Epithelial cell of esophagus (primary cell): ENCODE measurements around the gene CDK1.
A peak's percentile ranks its signal among the peaks of the same experiment; 100 is the strongest.

Experiments used
- DNase-seq: peaks from one replicate; pipeline ENCODE4 v3.0.0; 2010; ENCODE audit warnings: low read depth
- H3K4me3 ChIP-seq: 2 replicates; pipeline ENCODE4 v1.5.1; 2011; ENCODE audit warnings: mild to moderate bottlenecking, low read length, control low read depth
- TF ChIP-seq, protein P1 (sequence below): IDR thresholded peaks from 2 replicates; pipeline ENCODE4 v1.5.1; 2011; ENCODE audit warnings: low read depth, mild to moderate bottlenecking, low read length, control low read depth, inconsistent platforms; ENCODE audit not compliant: insufficient read depth; ENCODE audit errors: missing control alignments

CDK1 gene

DNA sequence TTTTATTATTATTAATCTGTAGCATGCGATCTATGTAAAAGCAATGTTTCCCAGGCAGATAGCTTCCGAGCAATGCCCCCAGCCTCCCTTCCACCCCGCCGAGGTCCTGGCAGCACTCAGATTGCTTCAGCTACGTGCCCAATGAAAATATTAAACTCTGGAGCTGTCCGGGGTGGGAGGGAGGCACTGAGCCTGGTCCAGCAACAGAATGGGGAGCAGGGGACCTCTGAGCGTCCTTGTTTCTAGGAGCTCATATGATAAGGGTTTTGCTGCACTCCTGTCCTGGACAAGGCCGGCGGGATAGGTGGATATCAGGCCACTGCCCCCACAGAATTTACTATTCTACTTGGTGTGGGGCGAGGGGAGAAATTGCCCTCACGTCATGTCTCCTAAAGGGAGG is 44.5 kb upstream of the CDK1 start:
- TF ChIP-seq, protein P1, sequence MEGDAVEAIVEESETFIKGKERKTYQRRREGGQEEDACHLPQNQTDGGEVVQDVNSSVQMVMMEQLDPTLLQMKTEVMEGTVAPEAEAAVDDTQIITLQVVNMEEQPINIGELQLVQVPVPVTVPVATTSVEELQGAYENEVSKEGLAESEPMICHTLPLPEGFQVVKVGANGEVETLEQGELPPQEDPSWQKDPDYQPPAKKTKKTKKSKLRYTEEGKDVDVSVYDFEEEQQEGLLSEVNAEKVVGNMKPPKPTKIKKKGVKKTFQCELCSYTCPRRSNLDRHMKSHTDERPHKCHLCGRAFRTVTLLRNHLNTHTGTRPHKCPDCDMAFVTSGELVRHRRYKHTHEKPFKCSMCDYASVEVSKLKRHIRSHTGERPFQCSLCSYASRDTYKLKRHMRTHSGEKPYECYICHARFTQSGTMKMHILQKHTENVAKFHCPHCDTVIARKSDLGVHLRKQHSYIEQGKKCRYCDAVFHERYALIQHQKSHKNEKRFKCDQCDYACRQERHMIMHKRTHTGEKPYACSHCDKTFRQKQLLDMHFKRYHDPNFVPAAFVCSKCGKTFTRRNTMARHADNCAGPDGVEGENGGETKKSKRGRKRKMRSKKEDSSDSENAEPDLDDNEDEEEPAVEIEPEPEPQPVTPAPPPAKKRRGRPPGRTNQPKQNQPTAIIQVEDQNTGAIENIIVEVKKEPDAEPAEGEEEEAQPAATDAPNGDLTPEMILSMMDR, result no peak
- peak overlapping the region; percentile 73 for H3K4me3 ChIP-seq
- DNase-seq, result no peak

DNA sequence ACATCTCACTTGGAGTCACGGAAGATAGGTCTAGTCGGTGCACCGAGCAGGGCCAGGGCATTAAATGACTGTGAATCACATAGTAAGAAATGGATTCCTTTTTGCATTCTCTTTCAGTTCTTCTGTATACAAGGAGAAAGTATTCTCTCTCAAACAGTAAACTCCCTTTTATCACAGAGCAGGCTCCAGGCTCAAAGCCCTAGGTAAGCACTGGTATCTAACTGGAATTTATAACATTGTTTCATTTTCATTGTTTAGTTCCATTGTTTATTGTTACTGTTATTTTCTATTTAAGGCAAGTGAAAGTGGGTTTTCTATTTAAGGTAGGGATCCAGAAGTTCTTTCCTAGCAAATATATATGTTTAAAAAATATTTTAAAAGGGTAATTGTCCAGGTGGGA is 44.1 kb upstream of the CDK1 start:
- peak overlapping the region; percentile 73 for H3K4me3 ChIP-seq
- DNase-seq, result no peak
- TF ChIP-seq, protein P1, result no peak

DNA sequence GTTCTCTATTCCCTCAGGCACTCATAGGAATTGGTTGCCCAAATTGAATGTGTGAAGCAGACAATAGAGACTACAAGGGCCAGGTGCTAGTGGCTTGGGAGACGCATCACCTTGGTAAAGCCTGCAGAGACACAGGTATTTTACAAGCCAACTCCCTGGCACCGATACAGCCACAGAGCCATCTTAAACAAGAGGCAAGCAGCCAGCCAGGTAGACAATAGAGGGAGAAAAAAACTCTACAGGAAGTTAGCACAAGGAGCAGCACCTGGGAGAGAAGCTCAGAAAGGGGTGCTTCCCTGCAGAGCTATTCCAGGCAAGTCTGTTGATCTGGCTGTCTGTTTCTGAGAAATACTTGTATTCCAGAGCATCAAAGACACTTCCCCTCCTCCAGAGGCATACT is 43.0 kb upstream of the CDK1 start:
- no peak overlapping the region for H3K4me3 ChIP-seq
- TF ChIP-seq, protein P1, result no peak
- DNase-seq, result no peak

DNA sequence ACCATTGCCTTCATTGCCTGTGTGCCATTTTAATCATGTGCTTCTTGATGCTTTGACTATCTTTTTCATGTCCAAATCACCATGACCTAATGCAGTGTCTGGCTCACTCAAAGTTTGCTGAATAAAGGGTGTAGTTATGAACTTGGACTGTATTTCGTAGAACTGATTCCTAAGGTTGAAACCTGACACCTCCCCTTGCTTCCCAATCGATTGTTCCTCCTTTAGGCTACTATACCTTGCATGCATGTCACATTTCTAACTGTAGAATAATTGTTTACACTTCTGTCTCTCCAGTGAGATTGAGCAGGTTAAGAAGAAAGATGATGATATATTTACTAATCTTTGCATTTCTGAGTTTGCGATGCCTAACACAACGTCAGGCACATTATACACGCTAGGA is 41.0 kb upstream of the CDK1 start:
- no peak overlapping the region for H3K4me3 ChIP-seq
- TF ChIP-seq, protein P1, result no peak
- DNase-seq, result no peak

DNA sequence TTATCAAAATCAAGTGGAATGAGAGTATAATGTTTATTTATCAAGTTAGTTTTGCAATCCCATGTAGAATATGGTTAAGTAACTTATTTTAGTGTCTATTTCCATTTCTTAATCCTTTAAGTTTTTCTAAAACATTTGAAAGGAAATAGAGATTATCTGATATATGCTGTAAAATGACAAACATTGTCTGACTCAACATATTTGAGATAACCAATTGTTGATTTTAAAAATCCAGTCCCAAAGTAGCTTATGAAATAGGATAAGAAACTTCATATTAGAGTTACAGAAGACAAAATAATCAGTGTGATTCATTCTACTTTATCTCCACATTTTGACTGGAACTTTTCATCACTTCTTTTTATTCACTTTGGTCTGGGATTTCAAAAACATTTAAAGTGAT is 38.7 kb upstream of the CDK1 start:
- H3K4me3 ChIP-seq, result no peak overlapping the region
- no peak for DNase-seq
- TF ChIP-seq, protein P1, result no peak

DNA sequence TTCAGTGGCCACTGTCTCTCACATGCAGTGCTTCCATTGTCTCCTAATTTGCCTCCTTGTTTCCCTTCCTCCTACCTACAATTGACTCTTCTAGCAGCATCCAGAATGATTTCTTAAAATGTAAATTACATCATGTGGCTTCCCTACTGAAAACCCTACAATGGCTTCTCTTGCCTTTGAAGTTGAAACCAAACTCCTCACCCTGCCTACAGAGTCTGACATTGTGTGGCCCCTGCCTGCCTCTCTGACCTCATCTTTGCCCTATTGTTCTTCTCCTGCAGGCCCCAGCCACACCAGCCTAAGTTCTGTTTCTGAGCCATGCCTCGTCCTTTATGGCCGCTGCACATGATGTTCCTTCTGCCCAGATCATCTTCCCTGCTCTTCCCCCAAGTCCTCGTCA is 35.8 kb upstream of the CDK1 start:
- TF ChIP-seq, protein P1, result no peak
- DNase-seq, result no peak
- H3K4me3 ChIP-seq, result no peak overlapping the region

DNA sequence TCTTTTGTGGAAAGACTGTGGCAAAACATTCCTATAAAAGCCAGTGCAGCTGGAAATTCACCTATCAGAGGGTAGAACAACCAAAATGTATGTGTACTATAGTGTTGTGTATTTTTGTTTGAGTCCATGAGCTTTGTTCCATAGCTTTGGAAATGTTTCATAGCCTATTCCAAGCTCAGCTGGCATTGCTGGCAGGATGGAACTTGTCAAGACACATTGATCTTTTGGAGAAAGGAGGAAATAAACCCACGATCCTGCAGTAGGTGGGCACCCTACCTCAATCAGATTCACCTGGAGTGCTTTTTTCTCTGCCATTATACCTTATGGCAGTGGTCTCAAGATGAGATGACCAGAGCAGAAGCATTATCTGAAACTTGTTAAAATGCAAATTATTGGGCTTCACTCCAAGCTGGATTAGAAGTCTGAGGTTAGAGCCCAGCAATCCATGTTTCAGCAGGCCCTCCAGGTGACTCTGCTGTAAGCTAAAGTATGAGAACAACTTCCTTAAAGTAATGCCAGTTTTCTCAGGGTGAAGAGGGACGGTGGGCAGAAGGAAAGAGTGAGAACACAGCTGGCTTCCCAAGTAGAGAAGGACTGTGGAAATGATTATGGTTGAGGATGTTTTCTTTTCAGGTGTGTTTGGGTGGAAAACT is 30.3 kb upstream of the CDK1 start:
- peak; percentile 77 for DNase-seq
- H3K4me3 ChIP-seq, result peak overlapping the region; percentile 14
- TF ChIP-seq, protein P1, result no peak
